ENCODE results near the gene STIM1. TPM values are rescaled to one million over a fixed set of nuclear protein-coding genes. Genes with fewer than 3 reads are reported as not detected.

The STIM1 gene
- total and polyA plus RNA-seq, 7 donors = 5.3 to 44.8 (median 29.3) TPM

DNA sequence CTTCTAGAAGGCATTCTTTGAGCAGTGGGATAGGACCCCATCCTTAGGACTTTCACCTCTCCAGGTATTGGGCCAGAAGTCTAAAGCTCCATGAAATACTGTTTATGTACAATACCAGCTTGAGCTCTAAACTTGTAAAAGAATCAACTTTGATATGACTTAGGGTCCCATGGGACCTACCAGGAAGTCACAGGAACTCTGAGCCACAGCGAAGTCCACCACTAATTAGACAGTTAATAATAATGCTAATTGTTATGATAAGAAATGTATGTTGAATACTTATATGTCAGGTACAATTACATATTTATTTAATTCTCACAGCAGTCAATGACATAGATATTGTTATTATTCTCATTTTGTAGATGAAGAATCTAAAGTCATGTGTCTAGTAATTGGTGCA is 35.3 kb downstream of the STIM1 start:
- WGBS, 2 donors = 74 to 99% methylated on average over 1 of the region's 1 CpG
- TF ChIP-seq, protein P1, sequence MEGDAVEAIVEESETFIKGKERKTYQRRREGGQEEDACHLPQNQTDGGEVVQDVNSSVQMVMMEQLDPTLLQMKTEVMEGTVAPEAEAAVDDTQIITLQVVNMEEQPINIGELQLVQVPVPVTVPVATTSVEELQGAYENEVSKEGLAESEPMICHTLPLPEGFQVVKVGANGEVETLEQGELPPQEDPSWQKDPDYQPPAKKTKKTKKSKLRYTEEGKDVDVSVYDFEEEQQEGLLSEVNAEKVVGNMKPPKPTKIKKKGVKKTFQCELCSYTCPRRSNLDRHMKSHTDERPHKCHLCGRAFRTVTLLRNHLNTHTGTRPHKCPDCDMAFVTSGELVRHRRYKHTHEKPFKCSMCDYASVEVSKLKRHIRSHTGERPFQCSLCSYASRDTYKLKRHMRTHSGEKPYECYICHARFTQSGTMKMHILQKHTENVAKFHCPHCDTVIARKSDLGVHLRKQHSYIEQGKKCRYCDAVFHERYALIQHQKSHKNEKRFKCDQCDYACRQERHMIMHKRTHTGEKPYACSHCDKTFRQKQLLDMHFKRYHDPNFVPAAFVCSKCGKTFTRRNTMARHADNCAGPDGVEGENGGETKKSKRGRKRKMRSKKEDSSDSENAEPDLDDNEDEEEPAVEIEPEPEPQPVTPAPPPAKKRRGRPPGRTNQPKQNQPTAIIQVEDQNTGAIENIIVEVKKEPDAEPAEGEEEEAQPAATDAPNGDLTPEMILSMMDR (IDR thresholded peaks at IDR 0.05) = no peak
- no peak for TF ChIP-seq EP300 (IDR thresholded peaks at IDR 0.05)
- no peak for TF ChIP-seq POLR2AphosphoS5 (IDR thresholded peaks at IDR 0.05)
- no peak for TF ChIP-seq POLR2A (IDR thresholded peaks at IDR 0.05)
- H3K4me3 ChIP-seq = no peak overlapping the region
- no peak overlapping the region for H3K27ac ChIP-seq
- no peak for DNase-seq
- H3K36me3 ChIP-seq = no peaks in the 10 kb centered on the region
- H3K27me3 ChIP-seq = no peaks in the 10 kb centered on the region
- intact Hi-C loops (cut with DNase I) = no loop called here
- H3K9me3 ChIP-seq = no peaks in the 10 kb centered on the region
- H3K4me1 ChIP-seq = peaks cover 0 to 6% (median 0%) of the 10 kb centered on the region in 4 donors

DNA sequence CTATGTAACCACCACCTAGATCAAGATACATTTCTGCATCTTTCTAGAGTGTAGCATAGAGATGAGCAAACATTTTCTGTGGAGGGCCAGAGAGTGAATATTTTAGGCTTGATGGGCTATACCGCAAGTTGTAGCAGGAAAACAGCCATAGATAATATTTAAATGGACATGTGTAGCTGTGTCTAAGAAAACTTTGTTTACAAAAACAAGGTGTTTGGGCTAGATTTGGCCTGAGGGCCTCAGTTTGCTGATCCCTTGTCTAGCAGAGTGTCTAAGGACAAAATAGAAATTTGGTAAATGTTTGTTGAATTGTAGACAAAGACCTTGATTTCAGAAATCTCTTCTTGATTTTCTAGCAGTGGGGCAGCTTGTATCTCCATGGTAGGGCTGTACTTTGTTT is 36.3 kb downstream of the STIM1 start:
- 96 to 97% methylated on average over 1 of the region's 1 CpG for WGBS, 2 donors
- no peak for TF ChIP-seq POLR2AphosphoS5 (IDR thresholded peaks at IDR 0.05)
- TF ChIP-seq POLR2A (IDR thresholded peaks at IDR 0.05) = no peak
- TF ChIP-seq, protein P1 (IDR thresholded peaks at IDR 0.05) = no peak
- no peak for TF ChIP-seq EP300 (IDR thresholded peaks at IDR 0.05)

DNA sequence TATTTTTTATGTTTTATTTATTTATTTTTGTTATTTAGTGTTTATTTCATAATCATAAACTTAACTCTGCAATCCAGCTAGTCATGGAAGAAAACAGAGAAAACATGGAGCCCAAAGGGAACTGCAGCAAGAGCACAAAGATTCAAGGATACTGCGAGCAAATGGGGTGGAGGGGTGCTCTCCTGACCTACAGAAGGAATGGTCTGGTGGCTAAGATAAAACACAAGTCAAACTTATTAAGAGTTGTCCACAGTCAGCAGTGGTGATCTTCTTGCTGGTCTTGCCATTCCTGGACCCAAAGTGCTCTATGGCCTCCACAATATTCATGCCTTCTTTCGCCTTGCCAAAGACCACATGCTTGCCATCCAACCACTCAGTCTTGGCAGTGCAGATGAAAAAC is 36.7 kb downstream of the STIM1 start:
- Histone ChIP-seq H3K27ac (no peak overlapping the region), H3K9me3 (no peaks in the 10 kb centered on the region), H3K4me3 (no peak overlapping the region), H3K4me1 (peaks cover 0 to 13% (median 0%) of the 10 kb centered on the region in 4 donors), H3K36me3 (no peaks in the 10 kb centered on the region), H3K27me3 (no peaks in the 10 kb centered on the region)
- intact Hi-C loops (cut with DNase I) = no loop called here
- WGBS, 2 donors = 97 to 99% methylated on average over 2 of the region's 2 CpGs
- TF ChIP-seq, protein P1 (IDR thresholded peaks at IDR 0.05) = no peak
- TF ChIP-seq POLR2AphosphoS5 (IDR thresholded peaks at IDR 0.05) = no peak
- TF ChIP-seq EP300 (IDR thresholded peaks at IDR 0.05) = no peak
- no peak for TF ChIP-seq POLR2A (IDR thresholded peaks at IDR 0.05)
- no peak for DNase-seq

More for the DNA sequence above, 36.3 kb downstream of the STIM1 start:
- intact Hi-C loops (cut with DNase I) = no loop called here
- DNase-seq = no peak
- H3K27me3 ChIP-seq = no peaks in the 10 kb centered on the region
- H3K27ac ChIP-seq = no peak overlapping the region
- H3K9me3 ChIP-seq = no peaks in the 10 kb centered on the region
- no peaks in the 10 kb centered on the region for H3K36me3 ChIP-seq
- H3K4me3 ChIP-seq = no peak overlapping the region
- H3K4me1 ChIP-seq = peaks cover 0 to 9% (median 0%) of the 10 kb centered on the region in 4 donors

DNA sequence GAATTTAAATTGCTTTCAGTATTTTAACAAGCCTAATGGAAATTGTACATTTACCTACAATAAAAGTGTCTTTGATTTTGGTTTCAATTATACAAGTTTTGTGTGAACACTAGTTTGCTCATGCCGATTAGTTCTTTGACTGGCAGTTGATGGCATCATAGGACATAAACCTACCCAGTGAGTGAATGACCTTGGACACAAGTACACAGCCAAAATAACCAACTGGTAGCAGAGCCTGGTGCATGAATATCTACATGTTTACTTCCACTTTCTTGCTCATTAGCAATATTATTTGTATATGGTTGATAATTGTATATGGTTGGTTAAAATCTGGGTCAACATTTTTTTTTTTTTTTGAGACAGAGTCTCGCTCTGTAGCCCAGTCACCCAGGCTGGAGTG is 37.8 kb downstream of the STIM1 start:
- Histone ChIP-seq H3K27me3 (no peaks in the 10 kb centered on the region), H3K27ac (peak overlapping the region in 1 of 4 donors; percentile 39), H3K36me3 (no peaks in the 10 kb centered on the region), H3K9me3 (no peaks in the 10 kb centered on the region), H3K4me1 (peaks cover 0 to 13% (median 0%) of the 10 kb centered on the region in 4 donors), H3K4me3 (no peak overlapping the region)
- intact Hi-C loops (cut with DNase I) = no loop called here
- no peak for DNase-seq
- 72 to 85% methylated on average over 2 of the region's 2 CpGs for WGBS, 2 donors
- TF ChIP-seq, protein P1 (IDR thresholded peaks at IDR 0.05) = no peak
- no peak for TF ChIP-seq POLR2A (IDR thresholded peaks at IDR 0.05)
- TF ChIP-seq EP300 (IDR thresholded peaks at IDR 0.05) = no peak

DNA sequence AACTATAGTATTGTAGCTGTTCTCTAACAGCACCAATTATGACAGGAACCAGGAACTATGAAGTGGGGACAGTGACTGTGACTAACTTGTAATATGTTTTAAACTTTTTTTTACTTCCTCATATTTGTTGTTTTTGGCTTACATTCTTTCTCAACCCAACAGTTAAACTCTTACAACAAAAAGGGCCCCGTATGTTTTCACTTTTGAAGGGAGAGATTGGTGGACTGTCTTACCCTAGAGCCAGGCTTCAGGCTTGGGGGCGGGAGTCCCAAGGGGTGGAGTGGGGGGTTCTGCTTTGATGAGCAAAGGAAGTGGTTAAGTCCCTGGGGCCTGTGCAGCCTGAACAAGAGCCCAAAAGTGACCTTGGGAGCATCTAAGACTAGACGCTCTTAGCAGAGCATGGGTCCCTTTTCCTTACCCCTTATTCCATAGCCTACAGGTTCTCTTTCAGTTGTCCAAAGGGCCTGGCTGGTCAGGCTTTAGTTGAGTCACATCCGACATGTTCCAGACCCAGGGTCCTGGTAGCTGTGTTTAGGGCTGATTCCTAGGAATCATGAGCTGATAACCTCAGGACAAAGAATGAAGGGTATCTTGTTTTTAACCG is 38.8 kb downstream of the STIM1 start:
- Histone ChIP-seq H3K36me3 (no peaks in the 10 kb centered on the region), H3K27me3 (no peaks in the 10 kb centered on the region), H3K4me3 (no peak overlapping the region), H3K27ac (peak overlapping the region in 2 of 4 donors; percentile 8 to 39), H3K9me3 (no peaks in the 10 kb centered on the region), H3K4me1 (peaks cover 0 to 13% (median 0%) of the 10 kb centered on the region in 4 donors)
- TF ChIP-seq, protein P1 (IDR thresholded peaks at IDR 0.05) = no peak
- TF ChIP-seq POLR2A (IDR thresholded peaks at IDR 0.05) (no peak), EP300 (IDR thresholded peaks at IDR 0.05) (no peak), POLR2AphosphoS5 (IDR thresholded peaks at IDR 0.05) (no peak)
- DNase-seq = no peak
- intact Hi-C loops (cut with DNase I) = no loop called here
- whole genome bisulfite sequencing, 2 donors = 58 to 73% methylated on average over 5 of the region's 5 CpGs

Measured in sigmoid colon (tissue), 7 donors.